K562 (cell line): ENCODE data around the gene AKT1. TPM values are rescaled to one million over a fixed set of nuclear protein-coding genes. Genes with fewer than 3 reads are reported as not detected.

Source experiments
- ARID4B ChIP-seq: sonication (generic); formaldehyde crosslinking; IDR thresholded peaks from 2 replicates; pipeline ENCODE4 v1.8.0; 2022; ENCODE audit warnings: mild to moderate bottlenecking, missing genetic modification reagents
- CREB1 ChIP-seq, 2 experiments: sonication (generic) in 1 of 2; formaldehyde crosslinking in 1 of 2; IDR thresholded peaks; 2 replicates each; pipeline versions ENCODE4 v1.6.1 to v1.8.0; 2012 to 2022; ENCODE audit warnings: inconsistent platforms in 1 of 2, mild to moderate bottlenecking in 1 of 2, missing genetic modification reagents in 1 of 2, moderate library complexity in 1 of 2
- FOXA3 ChIP-seq, 2 experiments: fragments of 450-650 bp in 1 of 2; sonication (generic) in 1 of 2; formaldehyde crosslinking; IDR thresholded peaks in 1 of 2; conservative IDR thresholded peaks in 1 of 2; 2 replicates each; pipeline versions ENCODE4 v1.4.0 to v1.8.0; 2020 to 2022; ENCODE audit warnings: mild to moderate bottlenecking in 2 of 2, missing genetic modification reagents in 1 of 2
- GATAD2B ChIP-seq: fragments of 450-650 bp; IDR thresholded peaks from 2 replicates; pipeline ENCODE4 v1.6.1; 2017; ENCODE audit warnings: mild to moderate bottlenecking, borderline replicate concordance
- MECOM ChIP-seq: fragments of 250-450 bp; sonication (Bioruptor Pico); IDR thresholded peaks from 2 replicates; pipeline ENCODE4 v1.8.0; 2022; ENCODE audit warnings: inconsistent platforms
- MTF1 ChIP-seq: fragments of 250-450 bp; sonication (Bioruptor Pico); IDR thresholded peaks from 2 replicates; pipeline ENCODE4 v1.9.0; 2021; ENCODE audit warnings: moderate library complexity, mild to moderate bottlenecking, inconsistent platforms, borderline replicate concordance
- NFRKB ChIP-seq: fragments of 450-650 bp; IDR thresholded peaks from 2 replicates; pipeline ENCODE4 v1.6.1; 2016; ENCODE audit warnings: low read depth
- USF1 ChIP-seq: sonication (generic); formaldehyde crosslinking; IDR thresholded peaks from 2 replicates; pipeline ENCODE4 v1.9.0; 2022; ENCODE audit warnings: mild to moderate bottlenecking, missing genetic modification reagents
- ZBTB2 ChIP-seq: fragments of 450-650 bp; IDR thresholded peaks from 2 replicates; pipeline ENCODE4 v1.6.1; 2016; ENCODE audit warnings: antibody characterized with exemption
- polyA plus RNA-seq, 8 experiments: library from polyadenylated mRNA; depleted of rRNA in 4 of 8; stranded (reverse) in 5 of 8; unstranded in 3 of 8; fragments of >200 nt; fragmentation: Nextera tagmentation in 2 of 8; fragmentation: Illumina TruSeq in 1 of 8; extraction: Ambion mirVana in 2 of 8; extraction: Trizol in 1 of 8; gene quantifications; 2 replicates each; pipeline versions ENCODE4 v1.2.1 to v1.2.3, GENCODE V29; 2011 to 2014; ENCODE audit warnings: inconsistent platforms in 1 of 8, missing spikeins in 1 of 8
- total RNA-seq, 7 experiments: library from RNA; depleted of rRNA in 6 of 7; stranded (reverse); fragments of >200 nt in 6 of 7; fragmentation: Illumina TruSeq in 2 of 7; extraction: Trizol in 2 of 7; gene quantifications; 2 replicates each; pipeline versions ENCODE4 v1.2.1 to v1.2.3, GENCODE V29; 2011 to 2021; ENCODE audit warnings: low replicate concordance in 1 of 7

AKT1 gene
- total and polyA plus RNA-seq, 9 of the 15 experiments (the other 6 are each of a cell fraction or from before 2014, with no cell fraction given) = 0.49 to 132 (median 75.1) TPM

GRCh38 chr14:104729835-104730181 lies 65.7 kb downstream of the AKT1 start (continued):
- TF ChIP-seq FOXA3 (CRISPR knock-in tag; conservative IDR thresholded peaks at IDR 0.05 in 1 of 2, IDR thresholded peaks at IDR 0.05 in 1 of 2) (peak in 1 of 2 experiments; percentile 5; a peak in 1 of 4 replicates), ARID4B (CRISPR knock-in tag) (peak; percentile 38; the same call in 1 of the 2 replicates), ZBTB2 (peak; percentile 80), MECOM (CRISPR knock-in tag) (no peak), NFRKB (no peak), GATAD2B (no peak), USF1 (CRISPR knock-in tag) (no peak), CREB1 (IDR thresholded peaks at IDR 0.05) (no peak), CREB1 (CRISPR knock-in tag; IDR thresholded peaks at IDR 0.05) (no peak), MTF1 (no peak)
